Breast epithelium (tissue), 4 donors: Measurements from ENCODE around the gene EOGT. TPM values are rescaled to one million over a fixed set of nuclear protein-coding genes. Genes with fewer than 3 reads are reported as not detected.

Source experiments
- DNase-seq, 2 donors: peaks; one replicate each; pipeline ENCODE4 v3.0.0-alpha.2; 2019; ENCODE audit warnings: low spot score in 2 of 2
- H3K27ac ChIP-seq, 2 donors: fragments of 200-600 bp; sonication (generic) in 1 of 2; one replicate each; pipeline ENCODE4 v1.5.1; 2016 to 2019; ENCODE audit warnings: mild to moderate bottlenecking in 1 of 2
- H3K27me3 ChIP-seq, 2 donors: fragments of 200-600 bp; sonication (generic) in 1 of 2; one replicate each; pipeline versions ENCODE4 v1.5.1 to v1.6.0; 2017 to 2019; ENCODE audit warnings: control low read depth in 1 of 2, mild to moderate bottlenecking in 1 of 2
- H3K36me3 ChIP-seq: fragments of 200-600 bp; one replicate; pipeline ENCODE4 v1.5.1; 2019
- H3K4me1 ChIP-seq, 2 donors: fragments of 200-600 bp; sonication (generic); one replicate each; pipeline ENCODE4 v1.5.1; 2016 to 2019; ENCODE audit warnings: control low read depth in 1 of 2
- H3K4me3 ChIP-seq, 3 donors: fragments of 200-600 bp; sonication (generic); 1 replicate in 2 of 3; 2 replicates in 1 of 3; pipeline ENCODE4 v1.5.1; 2016 to 2019; ENCODE audit warnings: mild to moderate bottlenecking in 3 of 3, moderate library complexity in 2 of 3
- H3K9me3 ChIP-seq, 2 donors: fragments of 200-600 bp; sonication (generic) in 1 of 2; one replicate each; pipeline ENCODE4 v1.5.1; 2016 to 2019; ENCODE audit warnings: control low read depth in 1 of 2
- CTCF ChIP-seq, 3 donors: fragments of 450-650 bp; IDR thresholded peaks; one replicate each; pipeline ENCODE4 v1.5.1; 2016 to 2017; ENCODE audit warnings: antibody characterized with exemption in 3 of 3, mild to moderate bottlenecking in 3 of 3, moderate library complexity in 3 of 3
- POLR2A ChIP-seq: fragments of 450-650 bp; IDR thresholded peaks from one replicate; pipeline ENCODE4 v1.6.1; 2016; ENCODE audit warnings: antibody characterized with exemption, mild to moderate bottlenecking, moderate library complexity
- POLR2AphosphoS5 ChIP-seq, 3 donors: sonication (generic); formaldehyde crosslinking; IDR thresholded peaks; one replicate each; pipeline ENCODE4 v1.6.1; 2017; ENCODE audit warnings: antibody characterized with exemption in 3 of 3
- intact Hi-C: fragments of 100-400 bp; cut with DNase I; formaldehyde crosslinking; loops from one replicate; pipeline ENCODE4 v1.15.1; 2023; ENCODE audit warnings: low total_unique reads
- total RNA-seq, 3 donors: library from RNA; depleted of rRNA; stranded (reverse); fragments of >200 nt; gene quantifications; one replicate each; pipeline ENCODE4 v1.1.0, GENCODE V29; 2016

EOGT gene
- total RNA-seq, 3 donors from 2014 or later: 34.2 to 71.7 (median 58.0) TPM

GRCh38 chr3:69016102-69016501 lies 2.6 kb upstream of the EOGT start:
- intact Hi-C loops: no loop called here
- no peaks in the 10 kb centered on the region for H3K36me3 ChIP-seq
- no peak for TF ChIP-seq CTCF (IDR thresholded peaks at IDR 0.05)
- no peak for TF ChIP-seq POLR2AphosphoS5 (IDR thresholded peaks at IDR 0.05)
- TF ChIP-seq POLR2A: no peak
- H3K4me1 ChIP-seq: peaks cover 0 to 4% of the 10 kb centered on the region in 2 donors
- no peak overlapping the region for H3K4me3 ChIP-seq
- no peaks in the 10 kb centered on the region for H3K27me3 ChIP-seq
- no peak overlapping the region for H3K27ac ChIP-seq
- no peaks in the 10 kb centered on the region for H3K9me3 ChIP-seq
- no peak for DNase-seq

GRCh38 chr3:69014022-69014580 lies 617 bp upstream of the EOGT start:
- H3K4me1 ChIP-seq: peaks cover 0 to 4% of the 10 kb centered on the region in 2 donors
- no peak for DNase-seq
- no peak for TF ChIP-seq POLR2A
- TF ChIP-seq POLR2AphosphoS5 (IDR thresholded peaks at IDR 0.05): peak in 1 of 3 donors; percentile 4
- peak overlapping the region; percentile 78 to 95 (median 91) for H3K4me3 ChIP-seq
- H3K36me3 ChIP-seq: no peaks in the 10 kb centered on the region
- H3K9me3 ChIP-seq: no peaks in the 10 kb centered on the region
- intact Hi-C loops: no loop called here
- peak overlapping the region; percentile 99 for H3K27ac ChIP-seq
- H3K27me3 ChIP-seq: no peaks in the 10 kb centered on the region

- H3K4me1 ChIP-seq: peaks cover 0 to 4% of the 10 kb centered on the region in 2 donors
- H3K27me3 ChIP-seq: no peaks in the 10 kb centered on the region
- intact Hi-C loops: no loop called here
- peak overlapping the region; percentile 78 to 95 (median 91) for H3K4me3 ChIP-seq
- DNase-seq: peak in 1 of 2 donors; percentile 57
- no peak for TF ChIP-seq POLR2A
- no peak for TF ChIP-seq CTCF (IDR thresholded peaks at IDR 0.05)
- TF ChIP-seq POLR2AphosphoS5 (IDR thresholded peaks at IDR 0.05): no peak
- peak overlapping the region; percentile 99 for H3K27ac ChIP-seq
- H3K36me3 ChIP-seq: no peaks in the 10 kb centered on the region
- H3K9me3 ChIP-seq: no peaks in the 10 kb centered on the region
Measured at GRCh38 chr3:69012800-69013252, 658 bp downstream of the EOGT start.

GRCh38 chr3:69012100-69012799 lies 1.2 kb downstream of the EOGT start:
- intact Hi-C loops: no loop called here
- Histone ChIP-seq H3K27me3 (no peaks in the 10 kb centered on the region), H3K4me3 (peak overlapping the region; percentile 78 to 95 (median 91)), H3K4me1 (peaks cover 0 to 4% of the 10 kb centered on the region in 2 donors), H3K36me3 (no peaks in the 10 kb centered on the region), H3K27ac (peak overlapping the region; percentile 99), H3K9me3 (no peaks in the 10 kb centered on the region)
- DNase-seq: peak; percentile 65 to 83
- TF ChIP-seq CTCF (IDR thresholded peaks at IDR 0.05) (no peak), POLR2AphosphoS5 (IDR thresholded peaks at IDR 0.05) (peak in 1 of 3 donors; percentile 31)

GRCh38 chr3:69011096-69011730 lies 2.3 kb downstream of the EOGT start:
- Histone ChIP-seq H3K4me3 (peak overlapping the region in 2 of 3 donors; percentile 91 to 95), H3K9me3 (no peaks in the 10 kb centered on the region), H3K36me3 (no peaks in the 10 kb centered on the region), H3K27me3 (no peaks in the 10 kb centered on the region), H3K27ac (peak overlapping the region; percentile 99), H3K4me1 (peaks cover 0 to 4% of the 10 kb centered on the region in 2 donors)
- TF ChIP-seq POLR2AphosphoS5 (IDR thresholded peaks at IDR 0.05): no peak
- TF ChIP-seq CTCF (IDR thresholded peaks at IDR 0.05): no peak
- TF ChIP-seq POLR2A: no peak
- intact Hi-C loops: no loop called here
- DNase-seq: no peak
